ENCODE results near the gene KIF13A.

Gene KIF13A

DNA sequence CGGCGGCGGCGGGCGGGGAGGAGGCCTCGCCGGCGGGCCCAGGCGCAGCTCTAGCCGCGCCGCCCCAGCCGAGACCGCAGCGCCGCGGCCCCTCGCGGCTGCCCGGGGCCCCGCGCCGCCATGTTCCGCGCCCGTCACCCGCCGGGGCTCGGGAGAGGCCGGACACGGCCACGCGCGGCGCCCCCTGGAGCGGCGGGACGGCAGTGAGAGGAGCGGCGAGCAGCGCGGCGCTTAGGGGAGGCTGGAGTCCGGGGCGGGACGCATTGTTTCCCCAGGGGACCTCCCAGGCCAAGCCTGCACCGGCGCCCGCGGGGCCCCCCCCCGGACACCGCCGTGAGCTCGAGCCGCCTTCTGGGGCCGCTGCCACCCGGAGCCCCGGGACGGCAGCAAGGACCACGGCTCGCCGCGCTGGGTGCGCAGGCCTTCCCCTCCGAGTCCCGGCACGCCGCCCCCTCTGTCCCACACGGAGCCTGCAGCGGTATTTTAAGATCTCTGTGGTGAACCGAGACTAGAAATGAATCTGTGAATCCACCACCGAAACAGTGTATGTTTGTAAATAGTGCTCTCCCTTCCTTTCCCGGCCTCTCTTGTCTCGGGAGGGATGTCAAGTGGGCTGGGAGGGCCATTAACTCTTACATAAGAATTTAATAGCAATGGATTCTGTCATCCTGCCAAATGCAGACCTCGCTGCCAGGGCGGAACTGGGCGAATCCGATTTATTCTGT lies 424 bp upstream of the KIF13A start:
- no peak for DNase-seq (ENCODE audit: low read depth)
- H3K4me3 ChIP-seq (ENCODE audit: low read depth, low read length): peak overlapping the region; percentile 57
- in situ Hi-C loops (cut with HindIII; ENCODE audit: low sequenced_read_pairs): no loop called here

GRCh38 chr6:17986656-17987446 lies 584 bp downstream of the KIF13A start:
- peak overlapping the region; percentile 89 for H3K4me3 ChIP-seq (ENCODE audit: low read depth, low read length)
- in situ Hi-C loops (cut with HindIII; ENCODE audit: low sequenced_read_pairs): no loop called here
- DNase-seq (ENCODE audit: low read depth): no peak
- TF ChIP-seq CTCF (IDR thresholded peaks at IDR 0.05; ENCODE audit: low read depth, low read length, missing control alignments): no peak

More for the DNA sequence above, 424 bp upstream of the KIF13A start:
- peak; percentile 20 for TF ChIP-seq CTCF (IDR thresholded peaks at IDR 0.05; ENCODE audit: low read depth, low read length, missing control alignments)

DNA sequence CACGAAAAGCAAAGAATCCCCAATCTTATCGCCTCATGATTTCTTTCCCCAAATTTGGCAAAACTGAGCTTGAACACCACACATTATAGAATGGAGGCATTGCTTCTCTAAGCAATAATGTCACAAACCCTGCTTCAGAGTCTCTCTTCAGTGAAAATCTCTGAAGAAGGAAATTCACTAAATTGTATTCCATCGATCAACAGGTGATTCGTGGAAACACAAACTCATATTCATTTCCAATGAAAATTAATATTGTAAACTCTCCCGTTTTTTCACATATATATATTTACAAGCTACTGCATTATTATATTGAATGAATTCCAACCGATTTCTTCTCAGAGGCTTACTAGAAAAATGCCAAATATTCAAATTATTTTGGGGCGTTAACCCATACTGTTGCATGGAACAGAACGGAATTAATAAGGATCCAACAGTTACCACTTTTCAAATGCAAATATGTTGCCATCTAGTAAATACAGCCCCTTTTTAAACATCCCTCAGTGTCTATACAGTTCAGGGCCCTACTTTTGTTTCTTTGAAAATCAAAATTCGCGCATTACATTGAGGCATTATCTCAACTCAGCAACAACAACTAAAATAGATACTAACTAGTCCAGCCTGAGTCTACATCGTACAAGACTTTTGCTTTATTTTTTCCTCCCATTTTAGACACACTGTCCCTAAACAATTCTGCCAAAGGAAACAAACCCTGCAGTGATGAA lies 1.3 kb downstream of the KIF13A start:
- TF ChIP-seq CTCF (IDR thresholded peaks at IDR 0.05; ENCODE audit: low read depth, low read length, missing control alignments): no peak
- no peak for DNase-seq (ENCODE audit: low read depth)
- peak overlapping the region; percentile 89 for H3K4me3 ChIP-seq (ENCODE audit: low read depth, low read length)
- in situ Hi-C loops (cut with HindIII; ENCODE audit: low sequenced_read_pairs): no loop called here

DNA sequence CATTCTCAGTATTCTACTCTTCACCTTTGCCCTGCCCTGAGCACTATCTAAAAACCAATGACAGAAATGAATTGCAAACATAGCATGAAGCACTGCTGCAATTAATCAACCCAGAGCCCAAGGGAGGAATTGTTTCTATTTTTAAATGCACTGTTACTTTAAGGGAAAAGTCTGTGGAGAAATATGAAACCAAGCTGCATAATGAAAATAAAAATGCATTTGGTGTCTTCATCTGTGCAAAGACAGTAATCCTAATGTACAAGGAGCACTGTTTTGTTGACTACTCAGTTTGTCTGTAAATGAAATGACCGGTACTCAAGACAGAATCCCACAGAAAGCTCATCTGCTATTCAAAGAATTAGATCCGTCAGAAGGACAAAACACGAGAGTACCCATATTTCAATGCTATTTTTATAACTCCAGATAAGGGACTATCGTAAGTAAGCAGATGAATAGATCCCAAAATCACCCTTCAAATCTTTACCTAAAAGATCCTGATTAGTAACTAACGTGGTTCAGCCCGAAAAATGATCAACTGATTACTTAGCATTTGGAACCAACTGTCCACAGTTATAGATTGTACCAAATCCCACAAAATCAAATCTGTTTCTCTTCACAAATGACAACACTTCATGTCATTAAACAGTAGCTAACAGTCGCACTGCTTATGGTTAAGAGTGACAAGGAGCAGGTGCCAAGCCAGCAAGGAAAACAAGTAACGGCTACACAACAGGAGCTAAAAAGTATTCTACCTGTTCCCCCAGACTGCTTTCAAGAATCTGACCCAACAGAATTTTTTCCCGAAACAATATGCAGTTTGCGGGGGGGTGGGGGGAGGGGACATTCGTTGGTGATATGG lies 2.4 kb downstream of the KIF13A start:
- no peak for TF ChIP-seq CTCF (IDR thresholded peaks at IDR 0.05; ENCODE audit: low read depth, low read length, missing control alignments)
- in situ Hi-C loops (cut with HindIII; ENCODE audit: low sequenced_read_pairs): no loop called here
- no peak for DNase-seq (ENCODE audit: low read depth)
- H3K4me3 ChIP-seq (ENCODE audit: low read depth, low read length): peak overlapping the region; percentile 89

- DNase-seq (ENCODE audit: low read depth): no peak
- no peak for TF ChIP-seq CTCF (IDR thresholded peaks at IDR 0.05; ENCODE audit: low read depth, low read length, missing control alignments)
- peak overlapping the region; percentile 89 for H3K4me3 ChIP-seq (ENCODE audit: low read depth, low read length)
- in situ Hi-C loops (cut with HindIII; ENCODE audit: low sequenced_read_pairs): no loop called here
These were observed 3.0 kb downstream of the KIF13A start for GRCh38 chr6:17984399-17984798.

DNA sequence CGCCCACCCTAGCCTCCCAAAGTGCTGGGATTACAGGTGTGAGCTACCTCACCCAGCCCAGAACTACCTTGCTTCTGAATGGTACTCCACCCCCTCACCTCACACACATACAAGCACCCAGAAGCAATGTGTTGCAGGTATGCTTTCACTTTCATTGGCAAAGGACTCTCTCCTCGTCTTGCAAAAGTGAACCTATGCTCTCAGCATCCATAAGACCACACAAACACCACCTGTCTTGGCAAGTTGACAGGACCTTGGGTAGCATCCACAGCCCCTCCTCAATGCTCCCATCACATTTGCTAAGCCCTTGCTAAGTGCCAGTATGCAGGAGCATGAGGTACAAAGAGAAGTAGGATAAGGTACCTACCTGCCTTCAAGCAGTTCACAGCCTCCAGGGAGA lies 3.7 kb downstream of the KIF13A start:
- no peak for TF ChIP-seq CTCF (IDR thresholded peaks at IDR 0.05; ENCODE audit: low read depth, low read length, missing control alignments)
- no peak for DNase-seq (ENCODE audit: low read depth)
- no peak overlapping the region for H3K4me3 ChIP-seq (ENCODE audit: low read depth, low read length)
- in situ Hi-C loops (cut with HindIII; ENCODE audit: low sequenced_read_pairs): no loop called here

All from astrocyte of the cerebellum (primary cell).